VCaP (cell line): ENCODE data around the gene ANOS1.
A peak's percentile ranks its signal among the peaks of the same experiment; 100 is the strongest.

Experiments used
- H3K27ac ChIP-seq: fragments of 450-650 bp; 2 replicates; pipeline ENCODE4 v1.5.1; 2017
- TF ChIP-seq, protein P1 (sequence below): fragments of 450-650 bp; conservative IDR thresholded peaks from 2 replicates; pipeline ENCODE4 v1.5.1; 2017; ENCODE audit warnings: mild to moderate bottlenecking, moderate library complexity

ANOS1 gene

DNA sequence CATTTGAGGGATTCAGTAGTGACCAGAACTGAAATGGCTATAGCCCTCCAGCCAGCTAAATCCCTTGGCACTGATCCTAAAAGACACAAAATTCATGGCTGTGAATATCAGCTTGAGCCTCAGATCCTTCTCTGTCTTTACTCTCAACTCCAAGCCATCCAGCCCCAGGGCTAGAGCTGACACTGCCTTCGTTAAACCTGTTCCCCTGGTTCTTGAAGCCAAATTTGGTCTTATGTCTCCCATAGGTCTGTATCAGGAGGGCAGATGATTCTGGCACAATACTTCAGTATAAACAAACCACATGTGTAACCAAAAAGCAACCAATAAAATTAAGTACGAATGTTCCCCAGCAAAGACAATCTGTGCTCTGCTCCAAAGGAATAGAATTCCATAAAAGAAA, 78.0 kb downstream of the ANOS1 start:
- H3K27ac ChIP-seq = peak overlapping the region; percentile 72
- TF ChIP-seq, protein P1, sequence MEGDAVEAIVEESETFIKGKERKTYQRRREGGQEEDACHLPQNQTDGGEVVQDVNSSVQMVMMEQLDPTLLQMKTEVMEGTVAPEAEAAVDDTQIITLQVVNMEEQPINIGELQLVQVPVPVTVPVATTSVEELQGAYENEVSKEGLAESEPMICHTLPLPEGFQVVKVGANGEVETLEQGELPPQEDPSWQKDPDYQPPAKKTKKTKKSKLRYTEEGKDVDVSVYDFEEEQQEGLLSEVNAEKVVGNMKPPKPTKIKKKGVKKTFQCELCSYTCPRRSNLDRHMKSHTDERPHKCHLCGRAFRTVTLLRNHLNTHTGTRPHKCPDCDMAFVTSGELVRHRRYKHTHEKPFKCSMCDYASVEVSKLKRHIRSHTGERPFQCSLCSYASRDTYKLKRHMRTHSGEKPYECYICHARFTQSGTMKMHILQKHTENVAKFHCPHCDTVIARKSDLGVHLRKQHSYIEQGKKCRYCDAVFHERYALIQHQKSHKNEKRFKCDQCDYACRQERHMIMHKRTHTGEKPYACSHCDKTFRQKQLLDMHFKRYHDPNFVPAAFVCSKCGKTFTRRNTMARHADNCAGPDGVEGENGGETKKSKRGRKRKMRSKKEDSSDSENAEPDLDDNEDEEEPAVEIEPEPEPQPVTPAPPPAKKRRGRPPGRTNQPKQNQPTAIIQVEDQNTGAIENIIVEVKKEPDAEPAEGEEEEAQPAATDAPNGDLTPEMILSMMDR = no peak

DNA sequence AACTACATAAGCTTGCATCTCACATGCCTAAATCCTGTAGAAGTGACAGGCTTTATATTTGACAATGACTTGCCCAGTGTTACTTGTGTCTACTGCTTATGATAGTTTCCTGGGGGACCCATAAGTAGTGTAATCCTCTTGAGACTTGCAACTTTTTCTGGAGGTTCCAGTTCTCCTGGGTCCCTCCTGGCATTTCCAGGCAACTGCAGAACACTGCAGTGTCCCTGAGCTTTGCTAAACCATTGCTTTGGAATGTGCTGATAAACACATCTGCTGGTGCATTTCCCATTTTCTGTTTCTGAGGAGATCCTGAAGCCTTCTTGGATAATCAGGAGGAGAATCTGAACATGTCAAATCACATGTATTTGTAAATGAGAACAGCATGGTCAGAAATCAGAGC, 82.0 kb downstream of the ANOS1 start:
- H3K27ac ChIP-seq = no peak overlapping the region
- TF ChIP-seq, protein P1 = no peak

DNA sequence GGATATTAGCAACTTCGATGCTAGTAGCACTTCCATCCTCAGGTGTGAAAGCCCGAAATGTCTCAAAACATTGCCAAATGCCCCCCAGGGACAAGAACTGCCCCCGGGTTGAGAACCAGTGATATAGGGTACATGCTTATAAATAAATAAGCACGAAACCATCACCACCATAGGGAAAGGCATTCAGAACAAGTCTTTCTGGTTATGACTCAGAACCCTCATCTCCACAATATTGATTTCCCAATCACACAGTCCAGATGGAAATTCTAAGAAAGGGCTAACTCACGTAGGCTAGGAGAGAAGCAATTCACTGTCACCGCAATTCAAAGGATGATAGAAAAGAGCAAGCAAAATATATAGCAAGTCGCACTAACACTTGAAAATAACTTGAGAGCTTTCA, 84.8 kb downstream of the ANOS1 start:
- H3K27ac ChIP-seq = no peak overlapping the region
- TF ChIP-seq, protein P1 = no peak

DNA sequence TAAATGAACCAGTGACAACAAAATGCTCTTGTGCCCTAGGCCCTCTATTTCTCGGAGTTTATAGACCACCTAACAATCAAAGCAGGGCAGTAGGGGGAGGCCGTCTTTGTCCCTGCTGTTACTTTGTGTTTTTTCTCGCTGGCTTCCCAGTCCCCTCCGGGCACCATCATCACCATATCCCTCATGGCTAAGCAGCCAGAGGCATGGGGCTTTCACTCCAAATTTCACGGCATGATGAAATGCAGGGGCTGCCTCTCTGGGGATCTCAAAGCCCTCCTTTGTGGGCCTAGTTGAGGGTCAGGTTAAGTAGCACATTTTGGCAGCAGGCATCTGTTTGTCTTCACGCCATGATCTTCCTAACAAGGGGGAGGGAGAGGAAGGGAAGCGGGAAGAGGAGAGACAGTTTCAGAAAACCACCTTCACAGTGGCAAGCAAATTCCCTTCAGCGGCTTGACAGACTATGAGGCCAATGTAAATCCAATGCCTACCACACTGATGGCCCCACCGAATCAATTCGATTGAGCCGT, 91.9 kb downstream of the ANOS1 start:
- TF ChIP-seq, protein P1 = no peak
- H3K27ac ChIP-seq = no peak overlapping the region

DNA sequence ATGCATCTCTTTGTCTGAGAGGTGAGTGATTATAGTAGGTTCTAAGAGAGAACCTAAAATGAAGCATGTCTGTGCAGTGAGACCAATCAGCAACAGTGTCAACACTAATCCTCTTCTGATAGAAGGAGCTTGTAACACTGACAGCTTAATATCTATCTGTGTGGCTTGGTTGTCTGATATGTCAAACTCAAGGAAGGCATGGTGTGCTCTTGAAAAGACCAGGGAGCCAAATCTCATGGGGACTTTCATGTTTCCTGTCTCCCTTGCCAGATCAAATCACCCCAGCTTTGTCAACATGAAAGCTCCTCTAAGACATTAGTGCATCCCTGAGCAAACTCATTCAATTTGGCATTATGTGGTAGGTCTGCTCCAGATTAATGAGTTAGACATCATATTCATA, 95.4 kb downstream of the ANOS1 start:
- H3K27ac ChIP-seq = no peak overlapping the region
- TF ChIP-seq, protein P1 = no peak

DNA sequence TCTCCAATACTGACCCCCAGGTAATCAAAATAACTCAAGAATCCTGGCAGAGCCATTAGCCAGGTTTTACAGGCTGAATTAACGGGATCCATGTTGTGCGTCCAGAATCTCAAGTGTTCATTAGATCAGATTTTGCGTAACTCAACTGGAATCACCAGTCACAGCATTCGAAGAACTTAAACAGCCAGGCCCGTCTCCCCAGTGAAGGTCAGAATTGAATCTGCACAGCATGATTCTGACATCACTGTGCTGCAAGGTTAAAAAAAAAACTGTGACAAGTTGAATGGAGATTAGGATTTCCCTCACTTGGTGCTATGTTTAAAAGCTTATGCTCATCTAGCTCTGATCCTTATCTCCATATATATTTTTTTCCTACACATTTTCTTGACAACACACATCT, 96.1 kb downstream of the ANOS1 start:
- H3K27ac ChIP-seq = no peak overlapping the region
- TF ChIP-seq, protein P1 = no peak

DNA sequence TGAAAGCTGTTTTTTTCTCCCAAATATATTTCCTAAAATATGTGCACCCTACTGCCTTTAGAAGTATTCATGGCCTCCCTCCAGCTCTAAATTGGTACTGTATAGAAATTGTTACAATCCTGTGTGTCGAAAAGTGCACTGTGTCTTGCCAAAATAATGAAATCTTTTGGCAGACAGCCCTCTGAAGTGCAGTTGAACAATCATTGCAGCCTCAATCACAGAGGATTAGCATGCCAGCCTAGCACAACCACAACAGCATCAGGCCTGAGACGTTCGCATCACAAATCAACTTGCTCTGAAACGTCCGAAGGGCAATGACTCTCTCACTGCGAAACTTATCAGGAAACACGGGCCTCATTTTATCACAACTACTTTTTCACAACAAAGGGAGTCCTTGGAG, 99.0 kb downstream of the ANOS1 start:
- TF ChIP-seq, protein P1 = no peak
- no peak overlapping the region for H3K27ac ChIP-seq
